Stimulated activated CD8-positive, alpha-beta memory T cell treated with anti-CD3 and anti-CD28 coated beads, Interleukin-7, amount 100 ng/mL, for 1 hour (primary cell): Measurements from ENCODE around the gene PRKD2.
A peak's percentile ranks its signal among the peaks of the same experiment; 100 is the strongest.

Source experiments
- DNase-seq, 2 donors: peaks; one replicate each; pipeline ENCODE4 v3.0.0-alpha.2; 2020; ENCODE audit warnings: low read depth in 2 of 2

Gene PRKD2

DNA sequence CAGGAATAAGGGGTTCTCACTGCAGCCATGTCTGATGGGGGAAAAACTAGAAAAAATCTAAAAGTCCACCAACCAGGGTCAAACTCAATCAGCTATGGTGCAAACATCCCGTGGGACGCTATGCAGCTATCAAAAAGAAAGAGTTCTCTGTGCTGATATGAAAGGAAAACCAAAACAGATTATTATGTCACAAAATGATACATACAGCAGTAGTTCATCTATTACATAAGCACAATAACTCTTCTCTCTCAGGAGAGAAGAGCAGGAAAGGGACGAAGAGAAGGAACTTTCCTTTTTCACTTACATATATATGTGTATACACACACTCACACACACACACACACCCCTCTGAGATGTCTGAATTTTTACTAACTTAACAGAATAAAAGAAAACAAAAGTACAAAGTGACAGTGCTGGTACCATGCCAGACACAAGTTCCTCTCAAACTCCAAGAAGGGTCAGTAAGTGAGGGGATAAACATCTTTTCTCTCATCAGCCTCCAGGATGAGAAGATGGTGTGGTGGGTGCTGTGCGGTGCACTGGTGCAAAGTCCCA lies 26.1 kb upstream of the PRKD2 start:
- DNase-seq: no peak

DNA sequence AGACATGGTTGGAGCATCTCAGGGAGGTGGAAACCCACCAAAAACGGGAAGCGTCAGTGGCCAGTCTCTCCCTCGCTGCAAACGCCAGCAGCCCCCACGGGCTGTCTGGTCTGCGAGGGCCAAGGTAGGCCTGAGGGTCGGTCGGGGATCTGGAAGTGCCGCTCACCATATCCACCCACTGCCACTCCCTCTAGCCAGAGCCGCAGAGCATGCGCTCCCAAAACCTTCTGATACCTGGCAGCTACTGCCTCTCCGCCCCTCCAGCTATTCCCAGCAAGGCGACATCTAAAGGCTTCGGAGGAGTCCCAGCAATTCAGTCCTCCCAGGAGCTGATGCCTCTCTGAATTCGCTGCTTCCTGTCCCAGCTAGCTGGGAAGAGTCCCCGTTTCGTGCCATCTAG lies 24.5 kb upstream of the PRKD2 start:
- DNase-seq: no peak

- DNase-seq: no peak
Measured at GRCh38 chr19:46739290-46739771, 22.4 kb upstream of the PRKD2 start.

DNA sequence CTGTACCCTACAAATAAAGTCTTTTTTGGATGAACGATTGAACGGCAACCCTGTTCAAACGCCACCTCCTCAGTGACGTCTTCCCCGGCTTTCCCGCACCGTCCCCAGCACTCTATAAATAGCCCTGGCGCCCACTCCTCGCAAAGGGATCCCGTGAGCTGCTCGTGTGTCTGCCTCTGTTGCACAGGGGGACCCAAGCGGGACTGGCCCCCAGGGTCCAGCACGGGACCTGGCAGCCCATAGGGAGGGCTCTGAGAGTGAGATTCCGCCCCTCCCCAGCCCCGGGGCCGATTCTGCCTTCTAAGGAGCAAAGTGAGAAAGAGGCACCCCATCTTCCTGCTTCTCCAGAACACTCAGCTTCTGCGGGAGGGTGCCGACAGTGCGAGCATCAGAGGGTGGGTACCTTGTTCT lies 20.9 kb upstream of the PRKD2 start:
- no peak for DNase-seq

- DNase-seq: no peak
Measured at GRCh38 chr19:46737298-46737654, 20.4 kb upstream of the PRKD2 start.

DNA sequence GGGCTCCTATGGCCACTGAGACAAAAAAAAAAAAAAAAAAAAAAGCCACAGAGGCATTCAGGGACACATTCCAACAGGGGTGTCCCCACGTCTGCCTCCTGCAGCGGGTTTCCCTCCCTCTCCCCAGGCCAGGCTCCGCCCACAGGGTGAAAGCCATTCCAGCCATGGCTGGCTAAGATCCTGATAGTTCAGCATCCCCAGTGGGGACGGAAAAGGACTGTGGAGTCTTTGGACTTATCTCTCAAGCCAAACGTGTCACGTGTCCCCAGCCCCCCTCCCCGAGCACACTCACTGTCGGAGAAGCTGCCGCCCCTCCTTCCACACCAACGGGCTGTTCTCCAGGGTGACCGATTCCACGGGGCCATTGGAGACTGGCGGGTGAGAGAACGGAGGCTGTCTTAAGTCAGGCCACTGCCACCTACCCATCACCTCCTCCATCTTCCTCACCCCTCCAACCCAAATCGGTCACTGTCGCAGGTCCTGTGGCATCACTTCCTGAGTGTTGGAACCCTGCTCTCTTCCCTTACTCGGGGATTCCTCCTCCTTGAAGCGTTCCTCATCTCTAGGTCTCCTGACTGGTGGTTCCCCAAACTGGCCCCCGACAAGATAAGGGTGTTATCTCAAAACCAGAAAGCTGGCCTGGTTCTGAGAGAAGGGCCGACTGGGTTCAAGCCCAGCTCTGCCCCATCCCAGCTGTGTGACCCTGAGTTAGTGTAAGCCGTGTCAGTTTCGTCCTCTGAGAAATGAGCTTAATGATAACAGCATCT lies 19.8 kb upstream of the PRKD2 start:
- no peak for DNase-seq

GRCh38 chr19:46733690-46734292 lies 16.9 kb upstream of the PRKD2 start:
- no peak for DNase-seq

DNA sequence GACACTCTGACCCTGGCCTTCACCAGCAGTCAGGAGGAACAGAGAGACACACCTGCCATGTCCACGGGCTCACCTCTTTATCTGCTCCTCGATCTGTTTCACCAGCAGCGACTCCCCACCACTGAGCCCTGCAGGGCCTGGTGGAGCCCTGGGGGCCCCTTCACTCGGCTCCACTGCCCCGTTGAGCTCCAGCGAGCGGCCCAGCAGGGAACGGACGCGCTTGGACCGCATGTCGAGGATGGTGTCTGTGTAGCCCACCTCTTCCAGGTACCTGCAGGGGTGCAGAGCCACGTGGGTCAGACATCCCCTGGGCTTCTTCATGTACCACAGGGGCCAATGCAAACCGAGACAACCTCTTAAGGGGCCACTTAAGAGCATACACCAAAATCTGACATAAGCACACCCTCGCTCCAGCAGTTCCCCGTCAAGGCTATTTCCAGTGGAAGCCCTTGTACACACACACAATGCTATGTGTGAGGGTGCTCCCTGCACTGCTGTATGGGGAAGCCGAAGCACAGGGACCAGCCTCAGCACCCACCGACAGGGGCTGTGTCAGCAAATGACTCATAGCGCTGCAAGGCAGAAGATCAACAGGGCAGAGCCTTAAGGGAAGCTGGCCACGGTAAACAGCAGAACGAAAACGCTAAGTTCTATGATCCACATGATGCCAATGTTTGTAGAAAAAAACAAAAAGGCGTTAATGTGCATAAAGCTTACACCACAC lies 16.2 kb upstream of the PRKD2 start:
- DNase-seq: no peak

DNA sequence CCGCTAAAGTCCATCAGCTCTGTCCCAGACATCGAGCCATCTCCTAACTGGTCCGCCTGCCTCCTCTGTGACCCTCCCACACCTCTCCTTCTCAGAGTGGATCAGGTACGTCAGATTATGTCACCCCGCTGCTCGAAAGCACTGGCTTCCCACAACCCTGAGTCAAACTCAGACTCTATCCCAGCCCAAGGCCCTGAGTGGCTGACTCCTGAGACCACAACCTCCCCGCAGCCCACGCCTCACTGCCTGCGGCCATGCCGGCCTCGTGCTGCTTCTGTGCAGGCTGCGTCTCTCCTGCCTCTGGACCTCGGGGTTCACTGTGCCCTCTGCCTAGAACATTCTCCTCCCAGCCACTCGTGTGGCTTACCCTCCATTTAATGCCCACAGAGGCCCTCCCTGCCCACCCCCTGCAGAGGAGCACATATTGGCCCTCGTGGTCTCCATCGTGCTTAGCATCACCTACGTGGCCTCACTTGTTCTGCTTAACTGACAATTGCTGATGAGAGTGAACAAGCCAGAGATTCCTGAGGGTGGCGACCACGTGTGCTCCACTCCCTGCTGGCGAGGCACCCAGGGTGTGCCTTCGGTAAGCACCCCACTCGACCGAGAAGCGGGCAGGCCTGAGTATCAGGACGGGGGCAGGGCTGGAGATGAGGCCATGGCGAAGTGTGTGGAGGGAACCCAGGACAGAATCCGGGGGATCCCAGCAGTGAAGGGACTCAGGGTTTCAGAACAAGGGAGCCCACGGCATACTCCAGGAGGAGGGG lies 15.4 kb upstream of the PRKD2 start:
- no peak for DNase-seq

- no peak for DNase-seq
Measured at GRCh38 chr19:46731584-46731983, 14.7 kb upstream of the PRKD2 start.

DNA sequence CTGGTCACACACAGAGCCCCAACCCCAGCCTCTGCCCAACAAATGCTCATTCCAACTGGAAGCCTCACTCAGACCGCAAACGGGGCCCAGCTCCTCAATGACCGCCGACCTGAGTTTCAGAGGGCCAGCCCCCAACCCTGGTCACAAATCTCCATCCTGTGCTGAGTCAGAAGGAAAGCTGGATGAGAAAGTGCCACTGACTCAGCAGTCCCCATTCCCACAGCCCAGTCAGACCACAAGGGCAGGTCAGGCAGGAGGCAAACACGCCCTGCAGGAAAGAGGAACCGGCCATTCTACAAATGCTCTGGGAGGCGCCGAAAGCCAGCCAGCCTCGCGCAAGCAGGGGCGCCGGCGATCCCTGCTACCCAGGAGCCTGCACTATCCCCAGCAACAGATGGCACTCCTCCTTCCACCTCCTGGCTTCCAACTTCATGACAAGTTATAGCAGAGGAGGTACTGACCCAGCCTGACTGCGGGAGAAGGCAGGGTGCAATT lies 14.1 kb upstream of the PRKD2 start:
- no peak for DNase-seq

DNA sequence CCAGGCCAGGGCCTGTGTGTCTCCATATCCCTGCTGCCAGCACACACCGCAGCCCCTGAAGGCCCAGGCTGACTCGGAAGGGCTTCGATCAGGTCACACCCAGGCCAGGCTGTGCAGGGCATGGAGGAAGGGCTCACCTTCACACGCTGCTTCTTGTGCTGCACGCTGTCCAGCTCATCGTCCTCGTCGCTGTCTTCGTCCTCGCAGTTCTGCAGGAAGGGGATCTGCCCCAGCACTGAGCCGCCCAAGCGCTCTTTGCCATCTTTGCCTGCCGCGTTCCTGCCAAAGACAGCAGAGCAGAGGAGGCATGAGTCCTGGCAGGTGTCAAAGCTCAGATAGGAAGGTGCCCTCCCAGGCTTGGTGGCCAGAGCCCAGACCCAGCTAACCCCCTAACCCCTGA lies 13.7 kb upstream of the PRKD2 start:
- DNase-seq: no peak

DNA sequence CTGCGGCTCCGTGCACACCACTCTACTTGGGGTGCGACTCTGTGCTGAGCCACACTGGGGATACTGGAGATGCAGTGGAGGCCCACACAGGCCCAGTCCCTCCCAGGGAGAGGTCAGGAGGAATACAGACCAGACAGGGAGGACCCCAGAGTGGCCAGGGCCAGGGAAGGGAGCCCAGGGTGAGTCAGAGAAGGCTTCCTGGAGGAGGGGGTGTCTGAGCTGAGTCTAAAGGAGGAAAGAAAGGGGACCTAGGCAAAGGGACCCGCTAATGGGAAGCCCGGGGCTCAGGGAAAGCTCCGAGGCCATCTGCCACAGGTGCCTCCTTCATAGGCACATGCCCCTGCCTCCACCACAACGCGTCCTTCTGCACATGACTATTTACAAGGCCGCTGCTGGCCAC lies 13.3 kb upstream of the PRKD2 start:
- DNase-seq: no peak

GRCh38 chr19:46729696-46730095 lies 12.8 kb upstream of the PRKD2 start:
- DNase-seq: no peak

- DNase-seq: peak; percentile 65 to 80
Measured at GRCh38 chr19:46728693-46729339, 11.9 kb upstream of the PRKD2 start.

DNA sequence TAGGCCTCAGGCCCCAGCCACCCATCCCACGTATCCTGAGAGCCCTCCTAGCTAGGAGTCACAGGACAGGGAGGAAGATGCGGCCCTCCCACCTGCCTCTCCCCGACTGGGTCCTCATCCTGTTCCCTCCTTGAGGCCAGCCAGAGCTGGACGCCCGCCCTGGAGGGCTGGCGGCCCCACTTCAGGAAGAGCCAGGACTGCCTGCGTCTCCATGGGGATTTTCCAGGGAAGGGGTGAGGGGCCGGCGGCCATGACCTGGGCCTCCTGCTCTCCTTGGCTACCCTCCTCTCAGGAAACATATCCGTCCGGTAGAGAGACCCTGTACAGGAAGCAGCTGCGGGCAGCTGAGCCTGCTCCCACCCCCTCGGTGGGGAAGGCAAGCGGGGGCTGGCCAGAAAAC lies 11.3 kb upstream of the PRKD2 start:
- no peak for DNase-seq

DNA sequence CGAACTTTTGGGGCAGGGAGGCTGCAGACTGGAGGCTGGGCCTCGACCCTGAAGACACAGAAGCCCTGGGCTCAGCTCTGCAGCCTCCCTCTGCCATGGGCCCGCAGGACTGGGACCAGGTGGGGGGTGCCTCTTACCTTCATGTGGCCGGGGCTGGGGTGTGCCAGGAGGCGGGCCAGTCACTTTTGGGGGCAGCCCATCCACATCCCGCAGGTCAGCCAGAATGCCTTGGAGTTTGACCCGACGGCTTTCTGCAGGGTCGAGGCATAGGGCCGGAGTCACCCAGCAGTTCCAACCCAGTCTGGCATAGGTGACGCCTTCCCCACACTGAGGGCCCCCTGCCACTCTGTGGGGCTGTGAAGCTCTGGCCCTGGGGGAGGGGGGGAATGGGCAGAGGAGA lies 10.8 kb upstream of the PRKD2 start:
- DNase-seq: no peak

- DNase-seq: no peak
Measured at GRCh38 chr19:46726971-46727501, 10.1 kb upstream of the PRKD2 start.

GRCh38 chr19:46726551-46726950 lies 9.6 kb upstream of the PRKD2 start:
- no peak for DNase-seq

DNA sequence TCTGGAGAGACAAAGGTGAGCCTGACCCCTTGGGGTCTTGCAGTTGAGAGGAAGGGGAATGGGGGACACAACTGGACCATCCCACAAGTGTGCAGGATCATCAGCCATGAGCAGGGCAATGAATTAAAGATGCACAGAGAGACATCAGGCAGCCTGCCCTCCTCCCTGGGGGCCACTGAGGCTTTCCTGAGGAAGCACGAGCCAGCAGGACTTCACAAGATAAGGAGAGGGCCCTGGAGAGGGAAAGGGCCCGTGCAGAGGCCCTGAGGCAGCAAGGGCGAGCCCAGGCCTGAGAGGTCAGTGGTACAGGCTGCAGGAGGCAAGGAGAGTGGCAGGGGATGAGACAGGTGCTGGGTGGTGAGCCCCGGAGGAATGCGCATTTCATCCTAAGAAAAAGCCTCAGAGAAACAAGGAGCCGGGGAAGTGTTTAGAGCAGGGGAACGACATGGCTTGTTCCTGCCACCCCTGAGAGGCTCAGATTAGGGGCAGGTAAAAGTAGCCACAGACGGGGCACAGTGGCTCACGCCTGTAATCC lies 9.0 kb upstream of the PRKD2 start:
- no peak for DNase-seq
